ENCODE measurements around the gene PTGER2.

The PTGER2 gene

DNA sequence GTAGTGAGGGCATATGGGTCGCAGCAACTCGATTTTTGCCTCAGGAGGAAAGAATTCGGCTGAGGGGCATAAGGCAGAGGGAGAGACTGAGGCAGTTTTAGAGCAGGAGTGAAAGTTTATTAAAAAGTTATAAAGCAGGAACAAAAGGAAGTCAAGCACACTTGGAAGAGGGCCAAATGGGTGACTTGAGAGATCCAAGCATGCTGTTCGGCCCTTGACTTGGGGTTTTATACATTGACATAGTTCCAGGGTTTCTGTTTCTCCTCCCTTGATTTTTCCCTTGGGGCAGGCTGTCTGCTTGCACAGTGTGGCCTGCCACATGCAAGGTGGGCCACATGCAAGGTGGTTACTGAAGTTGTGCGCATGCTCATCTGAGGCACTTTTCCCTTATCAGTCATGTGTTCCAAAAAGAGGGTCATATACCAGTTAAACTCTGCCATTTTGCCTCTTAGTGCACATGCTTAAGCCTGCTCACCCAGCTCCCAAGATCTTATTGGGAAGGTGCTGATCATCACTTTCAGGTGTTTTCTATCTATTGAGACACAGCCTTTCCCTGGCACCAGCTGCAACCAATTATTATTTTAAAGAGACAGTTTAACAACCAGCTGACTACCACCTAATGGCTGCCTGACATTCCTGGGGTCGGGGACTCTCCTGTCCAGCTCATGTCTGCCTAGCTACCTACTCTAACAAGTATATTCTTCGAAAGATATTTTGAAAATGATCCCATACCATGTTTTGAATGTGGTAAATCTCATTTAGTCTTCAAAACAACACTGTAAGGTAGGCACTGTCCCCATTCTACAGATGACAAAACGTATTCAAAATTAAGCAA is 19.9 kb downstream of the PTGER2 start:
- H3K4me1 ChIP-seq (ENCODE audit: control insufficient read depth in 2 of 2, insufficient read depth in 2 of 2, low read length in 2 of 2) = peaks cover 0 to 3% of the 10 kb centered on the region in 2 donors
- no peak overlapping the region for H3K27ac ChIP-seq (ENCODE audit: low read depth in 2 of 2, low read length in 2 of 2)
- H3K9ac ChIP-seq (ENCODE audit: low read depth in 1 of 2, low read length in 2 of 2) = no peak overlapping the region
- H3K4me3 ChIP-seq (ENCODE audit: low read length in 2 of 2) = no peak overlapping the region
- H3K9me3 ChIP-seq (ENCODE audit: control insufficient read depth in 2 of 2, low read length in 2 of 2) = no peaks in the 10 kb centered on the region
- no peaks in the 10 kb centered on the region for H3K27me3 ChIP-seq (ENCODE audit: control insufficient read depth in 2 of 2, insufficient read depth in 2 of 2, low read length in 2 of 2)
- no peaks in the 10 kb centered on the region for H3K36me3 ChIP-seq (ENCODE audit: control insufficient read depth in 2 of 2, insufficient read depth in 2 of 2, low read length in 2 of 2)

DNA sequence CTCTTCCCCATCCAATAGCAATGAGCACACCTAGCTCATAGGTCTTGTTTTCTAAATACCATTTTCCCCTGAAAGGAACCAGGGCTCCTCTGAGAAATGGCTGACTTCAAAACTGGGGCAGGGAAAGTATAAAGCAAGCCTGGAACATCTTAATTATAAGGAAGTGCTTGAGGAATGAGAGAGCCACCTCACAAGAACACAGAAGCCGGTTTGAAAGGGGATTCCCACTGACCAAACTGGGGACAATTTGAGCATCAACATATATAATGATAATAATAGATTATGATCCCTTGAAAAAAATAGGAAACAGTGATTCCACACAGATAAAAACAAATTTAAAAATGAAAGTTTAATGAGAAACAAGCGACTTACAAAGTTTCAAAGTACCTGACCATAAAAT is 22.1 kb downstream of the PTGER2 start:
- no peaks in the 10 kb centered on the region for H3K9me3 ChIP-seq (ENCODE audit: control insufficient read depth in 2 of 2, low read length in 2 of 2)
- peaks cover 0 to 3% of the 10 kb centered on the region in 2 donors for H3K4me1 ChIP-seq (ENCODE audit: control insufficient read depth in 2 of 2, insufficient read depth in 2 of 2, low read length in 2 of 2)
- no peak overlapping the region for H3K27ac ChIP-seq (ENCODE audit: low read depth in 2 of 2, low read length in 2 of 2)
- no peaks in the 10 kb centered on the region for H3K36me3 ChIP-seq (ENCODE audit: control insufficient read depth in 2 of 2, insufficient read depth in 2 of 2, low read length in 2 of 2)
- no peaks in the 10 kb centered on the region for H3K27me3 ChIP-seq (ENCODE audit: control insufficient read depth in 2 of 2, insufficient read depth in 2 of 2, low read length in 2 of 2)
- no peak overlapping the region for H3K9ac ChIP-seq (ENCODE audit: low read depth in 1 of 2, low read length in 2 of 2)
- no peak overlapping the region for H3K4me3 ChIP-seq (ENCODE audit: low read length in 2 of 2)

DNA sequence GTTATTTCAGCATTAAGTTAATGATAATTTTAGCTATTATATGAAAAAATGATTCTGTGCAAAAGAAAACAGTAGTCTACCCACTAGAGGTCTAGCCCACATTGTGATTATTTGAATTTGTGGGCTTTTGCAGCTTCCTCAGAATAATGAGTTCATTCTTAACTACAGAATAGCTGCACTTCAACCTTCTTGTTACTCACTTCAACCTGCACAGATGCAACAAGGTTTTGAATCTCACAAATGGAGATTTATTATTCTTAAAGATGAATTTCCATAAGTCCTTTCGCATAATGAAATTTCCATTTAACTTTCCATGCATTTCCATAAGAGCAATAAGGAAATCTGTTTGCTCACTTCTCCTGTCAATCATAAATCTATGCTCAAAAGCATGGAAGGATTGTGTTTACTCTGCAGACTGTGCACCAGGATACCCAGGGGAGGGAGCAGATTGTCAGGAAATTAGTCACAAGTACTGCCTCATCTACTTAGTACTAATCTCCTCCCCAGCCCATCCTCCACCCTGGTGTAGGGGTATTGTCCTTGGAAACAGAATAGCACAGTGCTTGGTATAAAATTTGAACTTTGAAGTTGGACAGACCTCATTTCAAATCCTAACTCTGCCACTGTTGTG is 24.1 kb downstream of the PTGER2 start:
- Histone ChIP-seq H3K36me3 (ENCODE audit: control insufficient read depth in 2 of 2, insufficient read depth in 2 of 2, low read length in 2 of 2) (no peaks in the 10 kb centered on the region), H3K27me3 (ENCODE audit: control insufficient read depth in 2 of 2, insufficient read depth in 2 of 2, low read length in 2 of 2) (no peaks in the 10 kb centered on the region), H3K27ac (ENCODE audit: low read depth in 2 of 2, low read length in 2 of 2) (no peak overlapping the region), H3K4me1 (ENCODE audit: control insufficient read depth in 2 of 2, insufficient read depth in 2 of 2, low read length in 2 of 2) (peaks cover 4 to 5% of the 10 kb centered on the region in 2 donors), H3K4me3 (ENCODE audit: low read length in 2 of 2) (no peak overlapping the region), H3K9me3 (ENCODE audit: control insufficient read depth in 2 of 2, low read length in 2 of 2) (no peaks in the 10 kb centered on the region), H3K9ac (ENCODE audit: low read depth in 1 of 2, low read length in 2 of 2) (no peak overlapping the region)

DNA sequence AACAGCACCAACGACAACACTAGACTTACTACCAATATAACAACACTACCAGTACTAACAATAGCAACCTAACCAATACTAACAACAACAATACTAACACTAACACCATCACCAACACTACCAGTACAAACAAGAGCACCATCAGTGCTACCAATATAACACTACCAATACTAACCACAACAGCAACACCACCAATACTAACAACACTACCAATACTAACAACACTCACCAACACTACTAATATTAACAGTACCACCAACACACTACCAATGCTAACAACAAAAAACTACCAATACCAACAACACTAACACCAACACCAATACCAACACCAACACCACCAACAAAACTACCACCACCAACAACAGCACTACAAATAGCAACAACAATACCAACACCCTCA is 25.1 kb downstream of the PTGER2 start:
- no peak overlapping the region for H3K4me3 ChIP-seq (ENCODE audit: low read length in 2 of 2)

DNA sequence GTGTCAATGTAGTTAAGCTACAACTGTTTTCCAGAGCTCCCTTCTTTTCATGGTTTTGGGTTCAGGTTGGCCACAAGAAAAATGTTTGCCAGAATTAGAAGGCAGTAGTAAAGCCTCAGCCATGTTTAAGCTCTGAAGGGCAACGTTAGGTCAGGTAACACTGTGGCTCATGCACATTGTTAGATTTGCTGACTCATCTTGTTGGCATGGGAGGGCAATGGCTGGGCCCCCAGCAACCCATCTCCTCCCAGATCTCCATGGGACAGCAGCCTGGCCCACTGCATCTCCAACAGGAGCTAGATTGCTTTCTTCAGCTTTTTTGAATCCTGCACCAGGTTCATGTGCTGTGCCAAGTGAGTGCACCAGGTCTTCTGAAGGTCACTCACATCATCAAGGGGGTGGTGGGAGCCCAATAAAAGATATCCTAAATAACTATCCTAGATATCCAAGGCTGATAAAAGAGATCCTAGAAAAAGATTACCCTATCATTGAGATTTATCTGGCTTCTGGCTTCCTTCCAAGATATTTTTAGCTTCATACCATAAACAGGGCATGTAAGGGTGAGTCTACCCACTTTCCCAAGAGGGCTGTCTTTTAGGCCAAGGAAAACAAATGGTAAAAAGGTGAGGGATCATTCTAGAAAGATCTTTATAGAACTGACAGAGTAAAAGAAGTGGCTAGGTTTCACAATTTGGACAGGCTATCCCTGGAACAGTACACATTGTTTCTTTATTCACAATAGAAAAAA is 28.9 kb downstream of the PTGER2 start:
- Histone ChIP-seq H3K4me3 (ENCODE audit: low read length in 2 of 2) (no peak overlapping the region), H3K9me3 (ENCODE audit: control insufficient read depth in 2 of 2, low read length in 2 of 2) (no peaks in the 10 kb centered on the region), H3K4me1 (ENCODE audit: control insufficient read depth in 2 of 2, insufficient read depth in 2 of 2, low read length in 2 of 2) (peaks cover 4 to 6% of the 10 kb centered on the region in 2 donors), H3K27me3 (ENCODE audit: control insufficient read depth in 2 of 2, insufficient read depth in 2 of 2, low read length in 2 of 2) (no peaks in the 10 kb centered on the region), H3K9ac (ENCODE audit: low read depth in 1 of 2, low read length in 2 of 2) (no peak overlapping the region), H3K36me3 (ENCODE audit: control insufficient read depth in 2 of 2, insufficient read depth in 2 of 2, low read length in 2 of 2) (no peaks in the 10 kb centered on the region), H3K27ac (ENCODE audit: low read depth in 2 of 2, low read length in 2 of 2) (no peak overlapping the region)

More for the DNA sequence above, 25.1 kb downstream of the PTGER2 start:
- no peak overlapping the region for H3K27ac ChIP-seq (ENCODE audit: low read depth in 2 of 2, low read length in 2 of 2)
- no peaks in the 10 kb centered on the region for H3K9me3 ChIP-seq (ENCODE audit: control insufficient read depth in 2 of 2, low read length in 2 of 2)
- no peak overlapping the region for H3K9ac ChIP-seq (ENCODE audit: low read depth in 1 of 2, low read length in 2 of 2)
- H3K36me3 ChIP-seq (ENCODE audit: control insufficient read depth in 2 of 2, insufficient read depth in 2 of 2, low read length in 2 of 2) = no peaks in the 10 kb centered on the region
- no peaks in the 10 kb centered on the region for H3K27me3 ChIP-seq (ENCODE audit: control insufficient read depth in 2 of 2, insufficient read depth in 2 of 2, low read length in 2 of 2)
- peaks cover 4 to 6% of the 10 kb centered on the region in 2 donors for H3K4me1 ChIP-seq (ENCODE audit: control insufficient read depth in 2 of 2, insufficient read depth in 2 of 2, low read length in 2 of 2)

DNA sequence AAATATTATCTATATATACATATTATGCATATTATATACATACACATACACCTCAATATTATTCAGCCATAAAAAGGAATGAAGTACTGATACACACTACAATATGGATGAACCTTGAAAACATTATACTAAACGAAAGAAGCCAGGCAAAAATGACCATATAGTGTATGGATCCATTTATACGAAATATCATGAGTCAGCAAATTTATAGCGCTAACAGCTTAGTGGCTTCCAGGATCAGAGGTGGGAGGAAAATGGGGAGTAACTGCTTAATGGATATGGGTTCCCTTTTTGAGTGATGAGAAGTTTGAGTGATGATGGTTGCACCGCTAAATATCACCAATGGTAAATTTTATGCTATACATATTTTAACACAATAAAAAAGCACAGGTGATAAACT is 32.7 kb downstream of the PTGER2 start:
- no peak overlapping the region for H3K9ac ChIP-seq (ENCODE audit: low read depth in 1 of 2, low read length in 2 of 2)
- peaks cover 19% of the 10 kb centered on the region in 2 donors for H3K4me1 ChIP-seq (ENCODE audit: control insufficient read depth in 2 of 2, insufficient read depth in 2 of 2, low read length in 2 of 2)
- H3K27me3 ChIP-seq (ENCODE audit: control insufficient read depth in 2 of 2, insufficient read depth in 2 of 2, low read length in 2 of 2) = no peaks in the 10 kb centered on the region
- no peaks in the 10 kb centered on the region for H3K36me3 ChIP-seq (ENCODE audit: control insufficient read depth in 2 of 2, insufficient read depth in 2 of 2, low read length in 2 of 2)
- no peak overlapping the region for H3K4me3 ChIP-seq (ENCODE audit: low read length in 2 of 2)
- no peak overlapping the region for H3K27ac ChIP-seq (ENCODE audit: low read depth in 2 of 2, low read length in 2 of 2)
- H3K9me3 ChIP-seq (ENCODE audit: control insufficient read depth in 2 of 2, low read length in 2 of 2) = no peaks in the 10 kb centered on the region

DNA sequence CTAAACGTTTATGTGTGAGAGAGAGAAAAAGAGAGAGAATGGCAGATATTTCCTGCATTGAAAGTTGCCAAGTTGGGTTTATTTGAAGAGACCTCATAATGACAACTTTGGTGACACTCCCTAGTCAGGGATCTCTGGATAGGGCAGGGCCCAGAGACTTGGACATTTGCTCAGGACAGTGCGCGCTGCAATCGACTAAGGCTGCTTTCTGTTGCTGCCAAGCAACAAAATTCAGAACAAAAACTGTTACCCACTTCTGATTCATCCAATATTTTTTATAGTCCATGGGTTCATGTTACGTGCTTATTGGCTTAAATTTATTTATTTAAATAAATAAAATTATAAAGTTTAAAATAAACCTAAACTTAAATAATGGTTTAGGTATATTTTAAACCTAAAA is 34.2 kb downstream of the PTGER2 start:
- H3K4me3 ChIP-seq (ENCODE audit: low read length in 2 of 2) = no peak overlapping the region
- no peaks in the 10 kb centered on the region for H3K9me3 ChIP-seq (ENCODE audit: control insufficient read depth in 2 of 2, low read length in 2 of 2)
- H3K27ac ChIP-seq (ENCODE audit: low read depth in 2 of 2, low read length in 2 of 2) = peak overlapping the region in 1 of 2 donors; percentile 11
- H3K4me1 ChIP-seq (ENCODE audit: control insufficient read depth in 2 of 2, insufficient read depth in 2 of 2, low read length in 2 of 2) = peaks cover 20 to 23% of the 10 kb centered on the region in 2 donors
- H3K9ac ChIP-seq (ENCODE audit: low read depth in 1 of 2, low read length in 2 of 2) = no peak overlapping the region
- H3K36me3 ChIP-seq (ENCODE audit: control insufficient read depth in 2 of 2, insufficient read depth in 2 of 2, low read length in 2 of 2) = no peaks in the 10 kb centered on the region
- no peaks in the 10 kb centered on the region for H3K27me3 ChIP-seq (ENCODE audit: control insufficient read depth in 2 of 2, insufficient read depth in 2 of 2, low read length in 2 of 2)

DNA sequence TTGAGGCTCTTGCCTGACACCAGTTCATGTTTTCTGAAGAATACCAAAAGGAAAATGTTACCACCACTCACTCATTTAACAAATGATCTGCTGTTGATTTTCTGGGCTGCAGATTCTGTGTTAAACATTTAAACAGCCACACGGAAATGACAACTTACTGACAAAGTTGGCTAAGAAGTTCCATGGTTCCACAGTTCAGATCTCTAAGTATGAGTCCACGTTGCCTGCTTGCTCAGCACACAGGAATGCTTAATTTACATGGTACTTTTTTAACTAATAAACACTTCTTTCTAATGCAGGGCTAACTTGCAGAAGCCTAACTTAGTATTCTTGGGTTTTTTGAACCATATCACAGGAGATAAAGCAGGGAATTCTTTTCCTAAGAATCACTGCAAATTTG is 34.7 kb downstream of the PTGER2 start:
- no peak overlapping the region for H3K4me3 ChIP-seq (ENCODE audit: low read length in 2 of 2)
- no peaks in the 10 kb centered on the region for H3K27me3 ChIP-seq (ENCODE audit: control insufficient read depth in 2 of 2, insufficient read depth in 2 of 2, low read length in 2 of 2)
- H3K9me3 ChIP-seq (ENCODE audit: control insufficient read depth in 2 of 2, low read length in 2 of 2) = no peaks in the 10 kb centered on the region
- peak overlapping the region in 1 of 2 donors; percentile 20 for H3K27ac ChIP-seq (ENCODE audit: low read depth in 2 of 2, low read length in 2 of 2)
- H3K36me3 ChIP-seq (ENCODE audit: control insufficient read depth in 2 of 2, insufficient read depth in 2 of 2, low read length in 2 of 2) = no peaks in the 10 kb centered on the region
- no peak overlapping the region for H3K9ac ChIP-seq (ENCODE audit: low read depth in 1 of 2, low read length in 2 of 2)
- H3K4me1 ChIP-seq (ENCODE audit: control insufficient read depth in 2 of 2, insufficient read depth in 2 of 2, low read length in 2 of 2) = peaks cover 20 to 21% of the 10 kb centered on the region in 2 donors

DNA sequence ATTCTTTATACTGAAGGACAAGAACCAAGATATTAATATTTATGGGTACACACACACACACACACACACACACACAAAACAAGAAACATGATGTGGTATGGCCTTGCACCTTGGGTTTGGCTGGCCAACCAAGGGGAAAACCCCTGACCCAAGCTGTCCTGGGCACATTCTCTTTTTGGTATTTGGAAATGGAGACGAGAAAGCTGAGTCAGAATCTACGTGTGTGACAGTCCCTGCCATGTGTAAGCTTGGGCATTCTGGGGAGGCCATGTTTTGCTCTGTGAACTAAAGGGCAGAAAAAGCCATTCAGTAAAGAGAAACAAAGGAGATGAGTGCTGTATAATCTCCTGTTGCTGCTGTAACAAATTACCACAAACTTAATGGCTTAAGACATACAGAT is 35.6 kb downstream of the PTGER2 start:
- no peaks in the 10 kb centered on the region for H3K27me3 ChIP-seq (ENCODE audit: control insufficient read depth in 2 of 2, insufficient read depth in 2 of 2, low read length in 2 of 2)
- H3K36me3 ChIP-seq (ENCODE audit: control insufficient read depth in 2 of 2, insufficient read depth in 2 of 2, low read length in 2 of 2) = no peaks in the 10 kb centered on the region
- H3K9ac ChIP-seq (ENCODE audit: low read depth in 1 of 2, low read length in 2 of 2) = no peak overlapping the region
- no peaks in the 10 kb centered on the region for H3K9me3 ChIP-seq (ENCODE audit: control insufficient read depth in 2 of 2, low read length in 2 of 2)
- no peak overlapping the region for H3K27ac ChIP-seq (ENCODE audit: low read depth in 2 of 2, low read length in 2 of 2)
- H3K4me3 ChIP-seq (ENCODE audit: low read length in 2 of 2) = no peak overlapping the region
- H3K4me1 ChIP-seq (ENCODE audit: control insufficient read depth in 2 of 2, insufficient read depth in 2 of 2, low read length in 2 of 2) = peaks cover 21 to 22% of the 10 kb centered on the region in 2 donors

DNA sequence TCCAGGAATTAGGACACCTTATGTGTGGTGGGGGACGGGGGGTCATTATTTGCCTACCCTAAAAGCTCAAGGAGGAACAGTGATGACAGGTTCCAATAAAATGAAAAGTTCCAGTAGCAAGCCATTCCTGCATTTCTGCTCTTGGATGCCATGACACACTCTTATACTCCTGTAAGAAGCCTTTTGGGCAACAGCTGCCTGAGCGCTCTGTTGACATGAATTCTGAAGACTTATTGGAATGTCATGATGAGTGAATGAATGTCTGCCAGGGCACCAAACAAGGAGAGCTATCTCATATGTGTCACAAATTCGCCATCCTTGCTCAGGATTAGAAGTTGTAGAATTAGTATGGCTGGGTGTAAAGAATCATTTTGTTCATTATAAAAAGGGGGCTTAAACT is 36.3 kb downstream of the PTGER2 start:
- Histone ChIP-seq H3K9ac (ENCODE audit: low read depth in 1 of 2, low read length in 2 of 2) (no peak overlapping the region), H3K36me3 (ENCODE audit: control insufficient read depth in 2 of 2, insufficient read depth in 2 of 2, low read length in 2 of 2) (no peaks in the 10 kb centered on the region)

More for the DNA sequence above, 36.3 kb downstream of the PTGER2 start:
- Histone ChIP-seq H3K9me3 (ENCODE audit: control insufficient read depth in 2 of 2, low read length in 2 of 2) (no peaks in the 10 kb centered on the region), H3K4me1 (ENCODE audit: control insufficient read depth in 2 of 2, insufficient read depth in 2 of 2, low read length in 2 of 2) (peaks cover 26 to 30% of the 10 kb centered on the region in 2 donors), H3K27ac (ENCODE audit: low read depth in 2 of 2, low read length in 2 of 2) (peak overlapping the region in 1 of 2 donors; percentile 66), H3K4me3 (ENCODE audit: low read length in 2 of 2) (no peak overlapping the region), H3K27me3 (ENCODE audit: control insufficient read depth in 2 of 2, insufficient read depth in 2 of 2, low read length in 2 of 2) (no peaks in the 10 kb centered on the region)

All from mucosa of rectum (tissue), 2 donors.